Measurements from ENCODE around the gene PRMT1. TPM values are rescaled to one million over a fixed set of nuclear protein-coding genes. Genes with fewer than 3 reads are reported as not detected.

The PRMT1 gene
- polyA plus RNA-seq, 2 of the 4 experiments (the other 2 are of a cell fraction): 504 to 516 TPM

GRCh38 chr19:49679771-49680413 lies 2.8 kb downstream of the PRMT1 start:
- POLR2A ChIA-PET: no interaction called here
- FAIRE-seq: no peak
- 72% methylated on average over 8 of the region's 10 CpGs for WGBS (ENCODE audit: missing lambda C conversion rate)
- Histone ChIP-seq H3K4me2 (peak overlapping the region; percentile 90), H3K9me3 (no peaks in the 10 kb centered on the region), H3K4me3 (no peak overlapping the region), H3K27ac (peak overlapping the region in 1 of 2 experiments; percentile 74; a peak in 3 of 6 replicates), H3K4me1 (peaks cover 31% of the 10 kb centered on the region)
- no peak for ATAC-seq
- no peak for TF ChIP-seq ESRRA (IDR thresholded peaks at IDR 0.05; ENCODE audit: borderline replicate concordance, low read length)
- no peak for TF ChIP-seq PBX3 (IDR thresholded peaks at IDR 0.05)
- no peak for TF ChIP-seq HDAC2 (IDR thresholded peaks at IDR 0.05)
- no peak for TF ChIP-seq FOSB (CRISPR knock-in tag; IDR thresholded peaks at IDR 0.05)
- no peak for TF ChIP-seq GATA3 (IDR thresholded peaks at IDR 0.05; ENCODE audit: borderline replicate concordance)
- no peak; the same call in 1 of the 2 replicates for TF ChIP-seq POLR2AphosphoS2 (conservative IDR thresholded peaks at IDR 0.05; ENCODE audit: low read length)
- TF ChIP-seq SMC3 (IDR thresholded peaks at IDR 0.05): no peak
- no peak for TF ChIP-seq NR3C1 (IDR thresholded peaks at IDR 0.05)
- no peak for TF ChIP-seq CEBPB (IDR thresholded peaks at IDR 0.05)
- no peak for TF ChIP-seq JUN (IDR thresholded peaks at IDR 0.05)
- TF ChIP-seq RCOR1 (IDR thresholded peaks at IDR 0.05; ENCODE audit: low read depth, low read length): no peak
- no peak for TF ChIP-seq NFE2L2 (conservative IDR thresholded peaks at IDR 0.05; ENCODE audit: low read length)
- CTCF ChIA-PET: interaction anchor here (0.6 to 16.7 kb wide), 20 partner anchors 8 to 1522 kb away, joined by 3 to 326 read pairs (median 3); partner anchors contain the start of genes ADM5, BCL2L12, IRF3 and RRAS
- no peak for DNase-seq (ENCODE audit: low read depth in 1 of 2, low spot score in 1 of 2)

GRCh38 chr19:49680421-49681351 lies 3.6 kb downstream of the PRMT1 start:
- H3K4me3 ChIP-seq: no peak overlapping the region
- no peaks in the 10 kb centered on the region for H3K9me3 ChIP-seq
- peaks cover 30% of the 10 kb centered on the region for H3K4me1 ChIP-seq
- peak; percentile 1 to 4; a peak in 3 of 6 replicates for ATAC-seq
- peak; percentile 89 for FAIRE-seq
- no peak for TF ChIP-seq EHF (CRISPR knock-in tag; IDR thresholded peaks at IDR 0.05)
- TF ChIP-seq HOXA7 (CRISPR knock-in tag; IDR thresholded peaks at IDR 0.05): no peak
- TF ChIP-seq E2F6 (IDR thresholded peaks at IDR 0.05; ENCODE audit: borderline replicate concordance, low read depth): peak; percentile 57; the same call in 1 of the 2 replicates
- TF ChIP-seq MYC (IDR thresholded peaks at IDR 0.05; ENCODE audit: borderline replicate concordance, low read length): no peak
- peak; percentile 53 for TF ChIP-seq SMC3 (IDR thresholded peaks at IDR 0.05)
- TF ChIP-seq ATOH8 (CRISPR knock-in tag; IDR thresholded peaks at IDR 0.05; ENCODE audit: low read depth): peak; percentile 47; the same call in 1 of the 2 replicates
- TF ChIP-seq CBX2 (IDR thresholded peaks at IDR 0.05; ENCODE audit: borderline replicate concordance, low read depth): no peak
- TF ChIP-seq RAD21 (conservative IDR thresholded peaks at IDR 0.05 in 1 of 2, IDR thresholded peaks at IDR 0.05 in 1 of 2): peak; percentile 72 to 77
- TF ChIP-seq CBX8 (IDR thresholded peaks at IDR 0.05): no peak
- no peak for TF ChIP-seq KDM5A (IDR thresholded peaks at IDR 0.05)
- TF ChIP-seq RARB (CRISPR knock-in tag; IDR thresholded peaks at IDR 0.05): no peak
- peak; percentile 73 for TF ChIP-seq MAX (IDR thresholded peaks at IDR 0.05)
- no peak for TF ChIP-seq RFX5 (IDR thresholded peaks at IDR 0.05)
- peak; percentile 97 for TF ChIP-seq CTCF (IDR thresholded peaks at IDR 0.05)
- ChIA-PET POLR2A (interaction anchor here (0.6 to 0.9 kb wide), 4 partner anchors 17 to 93 kb away, joined by 3 to 5 read pairs (median 4); no protein-coding TSS in a partner anchor), CTCF (interaction anchor here (0.6 to 16.7 kb wide), 45 partner anchors 9 to 1522 kb away, joined by 3 to 326 read pairs (median 3); partner anchors contain the start of genes ADM5, AP2A1, BCL2L12 and CPT1C)
- WGBS (ENCODE audit: missing lambda C conversion rate): 46% methylated on average over 30 of the region's 40 CpGs
- peak; percentile 92 to 95 for DNase-seq (ENCODE audit: low read depth in 1 of 2, low spot score in 1 of 2)
- peak overlapping the region; percentile 90 for H3K4me2 ChIP-seq
- H3K27ac ChIP-seq: peak overlapping the region in 1 of 2 experiments; percentile 74; a peak in 3 of 6 replicates

Measured in A549 (cell line).